Measurements from ENCODE around the gene EML4. TPM values are rescaled to one million over a fixed set of nuclear protein-coding genes. Genes with fewer than 3 reads are reported as not detected.
"Not testable (repeated sequence)": the region's sequence is repeated elsewhere in the genome, so short reads cannot be mapped to it uniquely, and the experiment has no call there.

The EML4 gene
- total and polyA plus RNA-seq, 3 experiments from 2014 or later = 58.0 to 70.8 (median 61.5) TPM

DNA sequence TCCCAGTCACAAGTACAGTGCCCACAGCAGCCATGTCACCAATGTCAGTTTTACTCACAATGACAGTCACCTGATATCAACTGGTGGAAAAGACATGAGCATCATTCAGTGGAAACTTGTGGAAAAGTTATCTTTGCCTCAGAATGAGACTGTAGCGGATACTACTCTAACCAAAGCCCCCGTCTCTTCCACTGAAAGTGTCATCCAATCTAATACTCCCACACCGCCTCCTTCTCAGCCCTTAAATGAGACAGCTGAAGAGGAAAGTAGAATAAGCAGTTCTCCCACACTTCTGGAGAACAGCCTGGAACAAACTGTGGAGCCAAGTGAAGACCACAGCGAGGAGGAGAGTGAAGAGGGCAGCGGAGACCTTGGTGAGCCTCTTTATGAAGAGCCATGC, 160.6 kb downstream of the EML4 start:
- CTCF ChIA-PET = interaction anchor here (0.8 to 2.2 kb wide), 5 partner anchors 15 to 476 kb away, joined by 3 to 6 read pairs (median 3); no protein-coding TSS in a partner anchor
- H3K36me3 ChIP-seq (ENCODE audit: insufficient read depth, low read length) = peaks cover 48% of the 10 kb centered on the region
- H3K4me3 ChIP-seq (ENCODE audit: low read length) = no peak overlapping the region
- H3K36me3 Mint-ChIP-seq = peaks cover 7 to 91% (median 26%) of the 10 kb centered on the region in 3 donors
- peak overlapping the region in 2 of 8 donors; percentile 56 to 78 for H3K27ac Mint-ChIP-seq
- H3K27ac ChIP-seq (ENCODE audit: low read depth, low read length) = no peak overlapping the region
- H3K9me3 ChIP-seq (ENCODE audit: low read length) = no peaks in the 10 kb centered on the region
- no peaks in the 10 kb centered on the region for H3K9me3 Mint-ChIP-seq
- no peaks in the 10 kb centered on the region for H3K27me3 Mint-ChIP-seq
- POLR2A ChIA-PET = no interaction called here
- no peaks in the 10 kb centered on the region for H3K27me3 ChIP-seq (ENCODE audit: insufficient read depth, low read length, poor library complexity, severe bottlenecking)
- peaks cover 6 to 20% (median 6%) of the 10 kb centered on the region in 3 donors for H3K4me1 Mint-ChIP-seq
- no peak for DNase-seq
- H3K4me1 ChIP-seq (ENCODE audit: insufficient read depth, low read length) = no peaks in the 10 kb centered on the region
- H3K4me3 Mint-ChIP-seq = no peak overlapping the region

- no peak overlapping the region for H3K4me3 Mint-ChIP-seq
- no peaks in the 10 kb centered on the region for H3K9me3 Mint-ChIP-seq
- ChIA-PET POLR2A (no interaction called here), CTCF (no interaction called here)
- H3K27me3 Mint-ChIP-seq = no peaks in the 10 kb centered on the region
- peaks cover 50% of the 10 kb centered on the region for H3K36me3 ChIP-seq (ENCODE audit: insufficient read depth, low read length)
- no peak for DNase-seq
- peaks cover 20 to 93% (median 30%) of the 10 kb centered on the region in 3 donors for H3K36me3 Mint-ChIP-seq
- H3K4me1 Mint-ChIP-seq = peaks cover 6 to 14% (median 8%) of the 10 kb centered on the region in 3 donors
- H3K27me3 ChIP-seq (ENCODE audit: insufficient read depth, low read length, poor library complexity, severe bottlenecking) = no peaks in the 10 kb centered on the region
- no peaks in the 10 kb centered on the region for H3K4me1 ChIP-seq (ENCODE audit: insufficient read depth, low read length)
- H3K27ac ChIP-seq (ENCODE audit: low read depth, low read length) = no peak overlapping the region
- peak overlapping the region in 4 of 8 donors; percentile 17 to 47 (median 31) for H3K27ac Mint-ChIP-seq
- no peak overlapping the region for H3K4me3 ChIP-seq (ENCODE audit: low read length)
- H3K9me3 ChIP-seq (ENCODE audit: low read length) = no peaks in the 10 kb centered on the region
These were observed 162.6 kb downstream of the EML4 start for GRCh38 chr2:42331569-42332284.

DNA sequence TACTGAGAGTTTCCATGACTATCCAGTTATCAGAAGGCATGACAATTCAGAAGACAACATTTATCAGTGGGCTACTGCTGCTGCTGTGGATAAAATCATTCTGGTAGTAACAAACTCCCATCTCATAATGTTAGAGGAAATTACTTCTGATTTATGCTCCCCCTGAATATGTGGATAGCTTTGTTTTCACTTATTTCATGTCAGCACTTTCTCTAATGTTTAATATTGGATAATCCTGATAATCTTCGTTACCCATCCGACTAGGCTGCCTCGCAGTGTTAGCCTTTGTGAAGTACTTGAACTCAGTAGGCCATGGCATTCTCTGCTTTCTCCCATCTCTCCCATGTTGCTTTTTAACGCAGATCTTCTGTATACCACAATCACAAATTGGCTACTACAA, 163.4 kb downstream of the EML4 start:
- peaks cover 50% of the 10 kb centered on the region for H3K36me3 ChIP-seq (ENCODE audit: insufficient read depth, low read length)
- Mint-ChIP-seq H3K4me1 (peaks cover 6 to 12% (median 12%) of the 10 kb centered on the region in 3 donors), H3K4me3 (no peak overlapping the region), H3K9me3 (no peaks in the 10 kb centered on the region), H3K36me3 (peaks cover 26 to 90% (median 30%) of the 10 kb centered on the region in 3 donors), H3K27me3 (no peaks in the 10 kb centered on the region), H3K27ac (peak overlapping the region in 3 of 8 donors; percentile 3 to 48 (median 41))
- DNase-seq = no peak
- no peak overlapping the region for H3K4me3 ChIP-seq (ENCODE audit: low read length)
- POLR2A ChIA-PET = no interaction called here
- H3K9me3 ChIP-seq (ENCODE audit: low read length) = no peaks in the 10 kb centered on the region
- H3K4me1 ChIP-seq (ENCODE audit: insufficient read depth, low read length) = no peaks in the 10 kb centered on the region
- H3K27ac ChIP-seq (ENCODE audit: low read depth, low read length) = no peak overlapping the region
- CTCF ChIA-PET = no interaction called here
- H3K27me3 ChIP-seq (ENCODE audit: insufficient read depth, low read length, poor library complexity, severe bottlenecking) = no peaks in the 10 kb centered on the region

GRCh38 chr2:42333579-42333978, 164.4 kb downstream of the EML4 start:
- Histone ChIP-seq H3K27me3 (ENCODE audit: insufficient read depth, low read length, poor library complexity, severe bottlenecking) (no peaks in the 10 kb centered on the region), H3K4me3 (ENCODE audit: low read length) (no peak overlapping the region), H3K9me3 (ENCODE audit: low read length) (no peaks in the 10 kb centered on the region), H3K27ac (ENCODE audit: low read depth, low read length) (no peak overlapping the region), H3K36me3 (ENCODE audit: insufficient read depth, low read length) (peaks cover 50% of the 10 kb centered on the region), H3K4me1 (ENCODE audit: insufficient read depth, low read length) (no peaks in the 10 kb centered on the region)
- POLR2A ChIA-PET = interaction anchor here (0.7 kb wide), 1 partner anchor 22 kb away, joined by 4 read pairs; no protein-coding TSS in a partner anchor
- Mint-ChIP-seq H3K27me3 (no peaks in the 10 kb centered on the region), H3K4me1 (peaks cover 0 to 8% (median 7%) of the 10 kb centered on the region in 3 donors), H3K27ac (peak overlapping the region in 4 of 8 donors; percentile 29 to 60 (median 50)), H3K36me3 (peaks cover 30 to 92% (median 34%) of the 10 kb centered on the region in 3 donors), H3K4me3 (no peak overlapping the region), H3K9me3 (no peaks in the 10 kb centered on the region)
- CTCF ChIA-PET = interaction anchor here (1.6 kb wide), 1 partner anchor 50 kb away, joined by 3 read pairs; no protein-coding TSS in a partner anchor
- no peak for DNase-seq

GRCh38 chr2:42334220-42334619, 165.1 kb downstream of the EML4 start:
- H3K36me3 Mint-ChIP-seq = peaks cover 30 to 89% (median 37%) of the 10 kb centered on the region in 3 donors
- H3K27ac Mint-ChIP-seq = peak overlapping the region in 1 of 8 donors; percentile 48
- H3K4me1 Mint-ChIP-seq = peaks cover 0 to 8% (median 5%) of the 10 kb centered on the region in 3 donors
- H3K9me3 ChIP-seq (ENCODE audit: low read length) = no peaks in the 10 kb centered on the region
- CTCF ChIA-PET = interaction anchor here (1.6 kb wide), 1 partner anchor 49 kb away, joined by 3 read pairs; no protein-coding TSS in a partner anchor
- H3K36me3 ChIP-seq (ENCODE audit: insufficient read depth, low read length) = peaks cover 50% of the 10 kb centered on the region
- no peaks in the 10 kb centered on the region for H3K4me1 ChIP-seq (ENCODE audit: insufficient read depth, low read length)
- H3K4me3 ChIP-seq (ENCODE audit: low read length) = no peak overlapping the region
- H3K27ac ChIP-seq (ENCODE audit: low read depth, low read length) = no peak overlapping the region
- H3K4me3 Mint-ChIP-seq = no peak overlapping the region
- H3K27me3 ChIP-seq (ENCODE audit: insufficient read depth, low read length, poor library complexity, severe bottlenecking) = no peaks in the 10 kb centered on the region
- no peak for DNase-seq
- POLR2A ChIA-PET = no interaction called here
- no peaks in the 10 kb centered on the region for H3K9me3 Mint-ChIP-seq
- no peaks in the 10 kb centered on the region for H3K27me3 Mint-ChIP-seq

GRCh38 chr2:42334865-42335264, 165.7 kb downstream of the EML4 start:
- DNase-seq; H3K4me3 Mint-ChIP-seq; H3K27ac ChIP-seq (ENCODE audit: low read depth, low read length); H3K4me1 ChIP-seq (ENCODE audit: insufficient read depth, low read length); H3K4me3 ChIP-seq (ENCODE audit: low read length); H3K4me1 Mint-ChIP-seq; H3K9me3 ChIP-seq (ENCODE audit: low read length); H3K9me3 Mint-ChIP-seq; POLR2A ChIA-PET; H3K27me3 Mint-ChIP-seq; H3K27me3 ChIP-seq (ENCODE audit: insufficient read depth, low read length, poor library complexity, severe bottlenecking): not testable (repeated sequence)
- Mint-ChIP-seq H3K36me3 (peaks cover 25 to 86% (median 37%) of the 10 kb centered on the region in 3 donors), H3K27ac (peak overlapping the region in 2 of 8 donors; percentile 17 to 82)
- H3K36me3 ChIP-seq (ENCODE audit: insufficient read depth, low read length) = peaks cover 43% of the 10 kb centered on the region
- CTCF ChIA-PET = interaction anchor here (1.6 kb wide), 1 partner anchor 48 kb away, joined by 3 read pairs; no protein-coding TSS in a partner anchor

DNA sequence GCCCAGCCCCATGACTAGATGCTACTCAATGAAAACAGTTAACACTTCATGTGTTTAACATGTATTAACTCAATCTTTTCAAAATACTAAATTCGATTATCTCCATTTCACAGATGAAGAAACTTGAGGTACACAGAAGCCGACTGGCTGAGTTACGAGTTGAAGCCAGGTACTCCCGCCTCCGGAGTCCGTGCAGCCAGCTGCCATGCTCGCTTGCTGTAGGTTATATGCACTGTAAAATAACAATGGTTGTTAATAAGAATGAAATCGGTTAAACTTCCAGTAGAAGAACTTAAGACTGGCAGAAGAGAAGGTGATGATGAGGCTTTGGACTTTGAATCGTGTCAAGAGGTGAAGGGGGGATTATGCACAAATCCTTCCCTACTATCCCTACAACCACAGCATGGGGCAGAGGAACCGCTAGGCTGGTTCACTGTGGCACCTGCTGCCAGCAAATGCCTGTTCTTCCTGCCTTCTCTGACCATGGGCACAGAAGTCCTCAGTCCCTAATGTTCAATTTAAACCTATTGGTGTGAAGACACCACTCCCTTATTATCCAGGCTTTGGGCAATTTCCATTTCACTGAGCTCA, 166.5 kb downstream of the EML4 start:
- H3K27me3 Mint-ChIP-seq = no peaks in the 10 kb centered on the region
- H3K36me3 Mint-ChIP-seq = peaks cover 25 to 86% (median 37%) of the 10 kb centered on the region in 3 donors
- DNase-seq = no peak
- POLR2A ChIA-PET = no interaction called here
- no peaks in the 10 kb centered on the region for H3K9me3 ChIP-seq (ENCODE audit: low read length)
- CTCF ChIA-PET = no interaction called here
- H3K27ac ChIP-seq (ENCODE audit: low read depth, low read length) = no peak overlapping the region
- H3K27me3 ChIP-seq (ENCODE audit: insufficient read depth, low read length, poor library complexity, severe bottlenecking) = no peaks in the 10 kb centered on the region
- peaks cover 37% of the 10 kb centered on the region for H3K36me3 ChIP-seq (ENCODE audit: insufficient read depth, low read length)
- no peak overlapping the region for H3K4me3 ChIP-seq (ENCODE audit: low read length)
- H3K4me1 ChIP-seq (ENCODE audit: insufficient read depth, low read length) = no peaks in the 10 kb centered on the region
- H3K9me3 Mint-ChIP-seq = no peaks in the 10 kb centered on the region
- no peak overlapping the region for H3K4me3 Mint-ChIP-seq
- peak overlapping the region in 2 of 8 donors; percentile 11 to 52 for H3K27ac Mint-ChIP-seq
- H3K4me1 Mint-ChIP-seq = peaks cover 10 to 16% (median 16%) of the 10 kb centered on the region in 3 donors

DNA sequence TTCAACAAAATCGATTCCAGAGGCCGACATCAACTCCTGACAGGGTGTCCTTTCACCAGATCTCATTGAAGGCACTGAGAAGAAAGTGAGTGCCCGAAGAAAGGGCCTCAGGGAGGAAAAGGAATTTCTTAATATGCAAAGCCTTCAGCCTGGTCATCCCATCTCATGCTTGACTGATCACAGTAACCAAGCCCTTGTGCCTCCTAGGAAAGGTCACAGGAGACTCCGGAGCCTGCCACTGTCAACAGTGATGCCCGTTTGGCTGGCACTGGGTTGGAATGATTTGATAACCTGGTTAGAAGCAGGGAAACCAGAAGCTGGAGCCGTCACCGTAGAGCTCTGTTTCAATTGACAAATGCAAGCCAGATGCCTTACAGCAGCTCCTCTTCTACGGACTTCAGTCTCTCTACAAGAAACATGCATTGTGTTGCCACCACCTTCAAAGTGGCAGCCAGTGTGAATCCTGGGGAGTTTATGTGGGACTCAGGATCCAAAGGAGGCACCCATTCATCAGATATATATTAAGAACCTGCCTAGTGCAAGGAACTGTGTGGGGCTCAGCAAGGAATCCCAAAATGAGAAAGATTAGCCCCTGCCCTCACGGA, 167.3 kb downstream of the EML4 start:
- H3K4me3 Mint-ChIP-seq = no peak overlapping the region
- Histone ChIP-seq H3K4me3 (ENCODE audit: low read length) (no peak overlapping the region), H3K27me3 (ENCODE audit: insufficient read depth, low read length, poor library complexity, severe bottlenecking) (no peaks in the 10 kb centered on the region), H3K9me3 (ENCODE audit: low read length) (no peaks in the 10 kb centered on the region), H3K4me1 (ENCODE audit: insufficient read depth, low read length) (no peaks in the 10 kb centered on the region), H3K36me3 (ENCODE audit: insufficient read depth, low read length) (peaks cover 34% of the 10 kb centered on the region), H3K27ac (ENCODE audit: low read depth, low read length) (no peak overlapping the region)
- no peaks in the 10 kb centered on the region for H3K27me3 Mint-ChIP-seq
- ChIA-PET CTCF (no interaction called here), POLR2A (no interaction called here)
- H3K36me3 Mint-ChIP-seq = peaks cover 24 to 86% (median 37%) of the 10 kb centered on the region in 3 donors
- H3K4me1 Mint-ChIP-seq = peaks cover 18 to 20% (median 18%) of the 10 kb centered on the region in 3 donors
- H3K9me3 Mint-ChIP-seq = no peaks in the 10 kb centered on the region
- peak overlapping the region in 4 of 8 donors; percentile 5 to 54 (median 14) for H3K27ac Mint-ChIP-seq
- no peak for DNase-seq

All from CD8-positive, alpha-beta memory T cell (primary cell).